SKM-1 (cell line): Measurements from ENCODE around the gene TMEM9.

Experiments used
- DNase-seq: peaks from one replicate; lab custom pipeline; 2025; ENCODE audit not compliant: unreplicated experiment; lab: John Stamatoyannopoulos, UW

The TMEM9 gene

GRCh38 chr1:201154389-201155165 lies at the start of gene TMEM9:
Gene TMEM9, minus strand, starts transcription at chr1:201154474. Its CDS starts 551 bp downstream, at chr1:201153923.
- DNase-seq = peak; percentile 94

- DNase-seq = no peak
Measured at GRCh38 chr1:201198598-201198997, 44.3 kb upstream of the TMEM9 start.

- no peak for DNase-seq
Measured at GRCh38 chr1:201194046-201194445, 39.8 kb upstream of the TMEM9 start.

- DNase-seq = no peak
Measured at GRCh38 chr1:201192261-201192788, 38.1 kb upstream of the TMEM9 start.

- no peak for DNase-seq
Measured at GRCh38 chr1:201191653-201192260, 37.5 kb upstream of the TMEM9 start.

GRCh38 chr1:201190624-201191051 lies 36.4 kb upstream of the TMEM9 start, which contains the start of gene IGFN1:
Gene IGFN1, plus strand, starts transcription at chr1:201190824. Its CDS starts 2,470 bp downstream, at chr1:201193294.
- no peak for DNase-seq

GRCh38 chr1:201190005-201190404 lies 35.7 kb upstream of the TMEM9 start:
- DNase-seq = no peak

- DNase-seq = no peak
Measured at GRCh38 chr1:201189085-201189484, 34.8 kb upstream of the TMEM9 start.

GRCh38 chr1:201186192-201186591 lies 31.9 kb upstream of the TMEM9 start:
- DNase-seq = peak; percentile 76

GRCh38 chr1:201185527-201186128 lies 31.4 kb upstream of the TMEM9 start:
- DNase-seq = no peak

GRCh38 chr1:201185123-201185453 lies 30.8 kb upstream of the TMEM9 start:
- no peak for DNase-seq

- no peak for DNase-seq
Measured at GRCh38 chr1:201184307-201185122, 30.2 kb upstream of the TMEM9 start.

- DNase-seq = no peak
Measured at GRCh38 chr1:201183753-201184152, 29.5 kb upstream of the TMEM9 start.

GRCh38 chr1:201183209-201183608 lies 28.9 kb upstream of the TMEM9 start:
- no peak for DNase-seq

GRCh38 chr1:201181726-201182125 lies 27.5 kb upstream of the TMEM9 start:
- DNase-seq = no peak

- no peak for DNase-seq
Measured at GRCh38 chr1:201181323-201181722, 27.0 kb upstream of the TMEM9 start.

- DNase-seq = no peak
Measured at GRCh38 chr1:201180901-201181300, 26.6 kb upstream of the TMEM9 start.

- no peak for DNase-seq
Measured at GRCh38 chr1:201180141-201180540, 25.9 kb upstream of the TMEM9 start.

- DNase-seq = no peak
Measured at GRCh38 chr1:201178718-201179117, 24.4 kb upstream of the TMEM9 start.

- DNase-seq = no peak
Measured at GRCh38 chr1:201176940-201177339, 22.7 kb upstream of the TMEM9 start.
